Spleen (tissue), 11 donors: Measurements from ENCODE around the gene TKT. TPM values are rescaled to one million over a fixed set of nuclear protein-coding genes. Genes with fewer than 3 reads are reported as not detected.

Source experiments
- DNase-seq: peaks from one replicate; pipeline ENCODE4 v3.0.0-alpha.2; 2020
- H3K27ac ChIP-seq, 8 donors: fragments of 200-600 bp; sonication (generic) in 7 of 8; 1 replicate in 4 of 8; 2 replicates in 4 of 8; pipeline versions ENCODE4 v1.5.0 to v1.8.0; 2016 to 2021; ENCODE audit warnings: inconsistent platforms in 4 of 8, mild to moderate bottlenecking in 4 of 8, moderate library complexity in 1 of 8
- H3K27me3 ChIP-seq, 7 donors: fragments of 200-600 bp; sonication (generic) in 6 of 7; replicated peaks in 1 of 7; 1 replicate in 4 of 7; 2 replicates in 3 of 7; pipeline versions ENCODE4 v1.5.0 to v1.8.0; 2016 to 2021; ENCODE audit warnings: inconsistent platforms in 3 of 7, mild to moderate bottlenecking in 1 of 7
- H3K36me3 ChIP-seq, 6 donors: fragments of 200-600 bp; sonication (generic) in 5 of 6; 1 replicate in 4 of 6; 2 replicates in 2 of 6; pipeline versions ENCODE4 v1.5.0 to v1.8.0; 2016 to 2021; ENCODE audit warnings: inconsistent platforms in 2 of 6
- H3K4me1 ChIP-seq, 6 donors: fragments of 200-600 bp; sonication (generic) in 5 of 6; 1 replicate in 3 of 6; 2 replicates in 3 of 6; pipeline versions ENCODE4 v1.5.0 to v1.8.0; 2016 to 2021; ENCODE audit warnings: inconsistent platforms in 3 of 6
- H3K4me3 ChIP-seq, 8 donors: fragments of 200-600 bp; sonication (generic) in 7 of 8; 1 replicate in 4 of 8; 2 replicates in 4 of 8; pipeline versions ENCODE4 v1.5.0 to v1.8.0; 2016 to 2021; ENCODE audit warnings: inconsistent platforms in 4 of 8, mild to moderate bottlenecking in 4 of 8, moderate library complexity in 2 of 8
- H3K9me3 ChIP-seq, 8 donors: fragments of 200-600 bp; sonication (generic) in 7 of 8; 1 replicate in 4 of 8; 2 replicates in 4 of 8; pipeline versions ENCODE4 v1.5.0 to v1.8.0; 2016 to 2021; ENCODE audit warnings: inconsistent platforms in 4 of 8
- POLR2A ChIP-seq, 3 donors: fragments of 450-650 bp; IDR thresholded peaks; one replicate each; pipeline ENCODE4 v1.5.1; 2017; ENCODE audit warnings: antibody characterized with exemption in 3 of 3, mild to moderate bottlenecking in 1 of 3
- POLR2AphosphoS5 ChIP-seq, 3 donors: sonication (generic); formaldehyde crosslinking; IDR thresholded peaks; one replicate each; pipeline ENCODE4 v1.5.1; 2017; ENCODE audit warnings: antibody characterized with exemption in 3 of 3
- WGBS, 5 donors: extraction: QIAGEN DNeasy Blood & Tissue Kit in 3 of 5; methylation state at CpG; one replicate each; pipeline versions ENCODE4 v1.1.5 to v1.1.7; 2013 to 2018; 5-methylcytosine and 5-hydroxymethylcytosine counted together
- intact Hi-C: fragments of 100-400 bp; cut with DNase I; formaldehyde crosslinking; loops from one replicate; pipeline ENCODE4 v1.15.0; 2023; ENCODE audit warnings: low total_unique reads
- polyA plus RNA-seq, 3 donors: library from polyadenylated mRNA; stranded (reverse); fragments of 200-250 nt; gene quantifications; one replicate each; pipeline ENCODE4 v1.2.1, GENCODE V29; 2013
- total RNA-seq, 7 donors: library from RNA; depleted of rRNA in 3 of 7; stranded (reverse); fragments of >200 nt in 3 of 7; fragmentation: NEBNext Ultra II Directional in 4 of 7; extraction: Animal tissue kit (Norgen Biotek cat#: 25700) in 4 of 7; gene quantifications; one replicate each; pipeline versions ENCODE4 v1.1.0 to v1.2.1, GENCODE V29; 2016 to 2021
- TF ChIP-seq, protein P1 (sequence below), 11 experiments: fragments of 200-600 bp in 7 of 11; fragments of 450-650 bp in 4 of 11; sonication (generic) in 4 of 11; IDR thresholded peaks in 8 of 11; conservative IDR thresholded peaks in 3 of 11; 1 replicate in 7 of 11; 2 replicates in 4 of 11; pipeline versions ENCODE4 v1.4.0 to v1.8.0; 2016 to 2021; ENCODE audit warnings: antibody characterized with exemption in 11 of 11, inconsistent platforms in 4 of 11, mild to moderate bottlenecking in 1 of 11
- donor health status: healthy with polysubstance abuse.
- donor health status: DM: no; HTN: no; CAD: no; lungs with moderate emphysema.
- donor health status: DM: no; HTN: no; CAD: no.
- donor health status: Bipolar disorder and iron deficiency.
- donor health status: healthy.
- donor health status: DM: no; HTN: no; CAD: no.
- donor health status: DM: yes; HTN: yes; CAD: no.

Gene TKT
- total and polyA plus RNA-seq, 10 donors, result 110 to 490 (median 273) TPM

DNA sequence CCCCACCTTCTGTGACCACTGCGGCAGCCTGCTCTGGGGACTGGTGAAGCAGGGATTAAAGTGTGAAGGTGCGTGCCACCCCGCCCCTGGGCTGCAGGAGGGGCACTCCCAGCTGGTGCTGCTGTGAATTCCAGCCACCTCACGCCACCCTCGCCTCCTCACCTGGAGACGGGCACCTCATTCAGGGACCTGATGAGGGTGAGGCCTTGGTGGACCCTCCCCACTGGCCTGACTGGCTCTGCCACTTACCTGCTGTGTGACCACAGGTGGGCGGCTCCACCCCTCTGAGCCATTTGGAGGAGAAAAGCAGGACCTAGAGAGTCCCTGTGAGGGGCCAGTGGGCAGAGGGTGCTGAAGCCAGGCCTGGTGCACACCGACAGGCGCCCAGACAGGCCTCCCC lies 72.3 kb downstream of the TKT start:
- H3K27me3 ChIP-seq, result no peaks in the 10 kb centered on the region
- peak; percentile 74 for DNase-seq
- no peak overlapping the region for H3K4me3 ChIP-seq
- no peak overlapping the region for H3K27ac ChIP-seq
- intact Hi-C loops, result no loop called here
- TF ChIP-seq POLR2A (IDR thresholded peaks at IDR 0.05), result no peak
- peak in 1 of 3 donors; percentile 32 for TF ChIP-seq POLR2AphosphoS5 (IDR thresholded peaks at IDR 0.05)
- peaks cover 0 to 34% (median 30%) of the 10 kb centered on the region in 6 donors for H3K4me1 ChIP-seq
- 94 to 100% (median 96%) methylated on average over 8 to 9 of the region's 9 CpGs for WGBS, 5 donors
- peaks cover 0 to 100% (median 90%) of the 10 kb centered on the region in 6 donors for H3K36me3 ChIP-seq
- no peaks in the 10 kb centered on the region for H3K9me3 ChIP-seq

DNA sequence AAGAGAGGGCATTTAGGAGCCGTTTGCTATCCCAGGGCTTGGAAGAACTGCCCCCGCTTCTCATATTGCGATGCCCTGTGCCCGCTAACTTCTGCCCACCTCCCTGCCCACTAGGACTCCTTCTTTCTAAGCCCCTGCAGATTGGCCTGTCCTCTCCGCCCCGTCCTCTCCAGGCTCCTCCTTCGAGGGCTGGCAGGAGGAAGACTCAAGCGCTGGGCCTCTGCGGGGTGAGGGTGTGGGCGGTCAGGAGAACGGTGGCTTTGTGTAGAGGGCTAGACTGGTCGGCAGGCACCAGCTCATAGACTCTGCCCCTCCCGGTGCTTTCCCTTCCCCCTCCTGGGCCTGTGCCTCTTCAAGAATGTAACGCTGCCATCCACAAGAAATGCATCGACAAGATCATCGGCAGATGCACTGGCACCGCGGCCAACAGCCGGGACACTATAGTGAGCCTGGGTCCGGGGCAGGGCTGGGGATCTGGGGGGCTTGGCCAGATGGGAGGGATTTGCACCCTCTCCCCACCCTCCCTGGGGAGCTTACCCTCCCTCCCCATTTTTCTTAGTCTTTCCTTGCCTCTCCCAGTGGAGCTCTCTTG lies 73.0 kb downstream of the TKT start:
- H3K27ac ChIP-seq, result no peak overlapping the region
- no peak overlapping the region for H3K4me3 ChIP-seq
- intact Hi-C loops, result no loop called here
- WGBS, 5 donors, result 87 to 96% (median 91%) methylated on average over 20 of the region's 20 CpGs
- no peaks in the 10 kb centered on the region for H3K27me3 ChIP-seq
- H3K9me3 ChIP-seq, result no peaks in the 10 kb centered on the region
- H3K36me3 ChIP-seq, result peaks cover 0 to 100% (median 91%) of the 10 kb centered on the region in 6 donors
- peaks cover 0 to 40% (median 32%) of the 10 kb centered on the region in 6 donors for H3K4me1 ChIP-seq
- DNase-seq, result peak; percentile 70
- no peak for TF ChIP-seq POLR2A (IDR thresholded peaks at IDR 0.05)
- TF ChIP-seq, protein P1, sequence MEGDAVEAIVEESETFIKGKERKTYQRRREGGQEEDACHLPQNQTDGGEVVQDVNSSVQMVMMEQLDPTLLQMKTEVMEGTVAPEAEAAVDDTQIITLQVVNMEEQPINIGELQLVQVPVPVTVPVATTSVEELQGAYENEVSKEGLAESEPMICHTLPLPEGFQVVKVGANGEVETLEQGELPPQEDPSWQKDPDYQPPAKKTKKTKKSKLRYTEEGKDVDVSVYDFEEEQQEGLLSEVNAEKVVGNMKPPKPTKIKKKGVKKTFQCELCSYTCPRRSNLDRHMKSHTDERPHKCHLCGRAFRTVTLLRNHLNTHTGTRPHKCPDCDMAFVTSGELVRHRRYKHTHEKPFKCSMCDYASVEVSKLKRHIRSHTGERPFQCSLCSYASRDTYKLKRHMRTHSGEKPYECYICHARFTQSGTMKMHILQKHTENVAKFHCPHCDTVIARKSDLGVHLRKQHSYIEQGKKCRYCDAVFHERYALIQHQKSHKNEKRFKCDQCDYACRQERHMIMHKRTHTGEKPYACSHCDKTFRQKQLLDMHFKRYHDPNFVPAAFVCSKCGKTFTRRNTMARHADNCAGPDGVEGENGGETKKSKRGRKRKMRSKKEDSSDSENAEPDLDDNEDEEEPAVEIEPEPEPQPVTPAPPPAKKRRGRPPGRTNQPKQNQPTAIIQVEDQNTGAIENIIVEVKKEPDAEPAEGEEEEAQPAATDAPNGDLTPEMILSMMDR (IDR thresholded peaks at IDR 0.05 in 8 of 11, conservative IDR thresholded peaks at IDR 0.05 in 3 of 11), result no peak
- no peak for TF ChIP-seq POLR2AphosphoS5 (IDR thresholded peaks at IDR 0.05)

DNA sequence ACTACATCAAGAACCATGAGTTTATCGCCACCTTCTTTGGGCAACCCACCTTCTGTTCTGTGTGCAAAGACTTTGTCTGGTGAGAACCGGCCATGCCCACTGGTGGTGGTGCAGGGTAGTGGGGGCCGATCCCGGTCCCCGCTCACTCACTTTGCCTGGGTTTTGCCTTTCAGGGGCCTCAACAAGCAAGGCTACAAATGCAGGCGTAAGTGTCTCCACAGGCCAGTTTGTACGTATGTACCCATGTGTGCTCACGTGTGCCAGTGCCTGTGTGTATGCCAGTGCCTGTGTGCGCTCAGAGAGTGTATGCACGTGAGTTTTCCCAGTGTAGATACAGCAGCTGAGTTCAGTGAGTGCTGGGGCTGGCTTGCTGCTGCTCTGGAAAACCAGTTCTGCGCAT lies 74.3 kb downstream of the TKT start:
- 91 to 100% (median 96%) methylated on average over 8 to 11 of the region's 11 CpGs for WGBS, 5 donors
- H3K27ac ChIP-seq, result peak overlapping the region in 2 of 8 donors; percentile 49 to 74
- peak; percentile 56 for DNase-seq
- peaks cover 0 to 52% (median 40%) of the 10 kb centered on the region in 6 donors for H3K4me1 ChIP-seq
- H3K9me3 ChIP-seq, result no peaks in the 10 kb centered on the region
- peaks cover 0 to 100% (median 81%) of the 10 kb centered on the region in 6 donors for H3K36me3 ChIP-seq
- H3K27me3 ChIP-seq, result no peaks in the 10 kb centered on the region
- TF ChIP-seq, protein P1 (IDR thresholded peaks at IDR 0.05 in 8 of 11, conservative IDR thresholded peaks at IDR 0.05 in 3 of 11), result no peak
- TF ChIP-seq POLR2A (IDR thresholded peaks at IDR 0.05) (no peak), POLR2AphosphoS5 (IDR thresholded peaks at IDR 0.05) (no peak)
- H3K4me3 ChIP-seq, result no peak overlapping the region
- intact Hi-C loops, result no loop called here

DNA sequence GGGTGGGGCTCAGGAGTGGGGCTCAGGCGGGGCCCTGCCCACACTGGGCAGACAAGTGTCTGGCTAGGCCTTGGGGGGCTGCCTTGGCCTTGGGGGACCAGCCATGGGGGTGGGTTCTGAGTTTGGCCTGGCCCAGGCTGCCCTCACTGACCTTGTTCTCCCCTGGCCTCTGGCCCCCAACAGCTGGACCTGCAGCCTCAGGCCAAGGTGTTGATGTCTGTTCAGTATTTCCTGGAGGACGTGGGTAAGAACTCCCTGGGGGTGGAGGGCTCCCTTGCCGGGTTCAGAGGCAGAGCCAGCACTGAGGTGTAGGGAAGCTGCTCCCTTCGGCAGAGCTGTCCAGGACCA lies 74.8 kb downstream of the TKT start:
- 51 to 67% (median 55%) methylated on average over 3 to 4 of the region's 4 CpGs for WGBS, 5 donors
- TF ChIP-seq POLR2A (IDR thresholded peaks at IDR 0.05), result no peak
- TF ChIP-seq, protein P1 (IDR thresholded peaks at IDR 0.05 in 8 of 11, conservative IDR thresholded peaks at IDR 0.05 in 3 of 11), result no peak
- peak in 1 of 3 donors; percentile 5 for TF ChIP-seq POLR2AphosphoS5 (IDR thresholded peaks at IDR 0.05)
- peak overlapping the region in 4 of 8 donors; percentile 26 to 74 (median 50) for H3K27ac ChIP-seq
- H3K36me3 ChIP-seq, result peaks cover 0 to 100% (median 76%) of the 10 kb centered on the region in 6 donors
- H3K4me1 ChIP-seq, result peaks cover 0 to 57% (median 45%) of the 10 kb centered on the region in 6 donors
- DNase-seq, result no peak
- H3K27me3 ChIP-seq, result no peaks in the 10 kb centered on the region
- H3K4me3 ChIP-seq, result peak overlapping the region in 1 of 8 donors; percentile 44
- H3K9me3 ChIP-seq, result no peaks in the 10 kb centered on the region
- intact Hi-C loops, result no loop called here
